HepG2 (cell line): ENCODE measurements around the gene SGMS1. TPM values are rescaled to one million over a fixed set of nuclear protein-coding genes. Genes with fewer than 3 reads are reported as not detected.

Experiments used
- ATAC-seq: fragments of 200-7000 bp; cut with Tn5 transposase; 3 replicates; pipeline ENCODE4 v1.9.1; 2020; ENCODE audit warnings: mild to moderate bottlenecking, moderate library complexity
- BruUV-seq: library from RNA; stranded (reverse); fragments of 400-500 nt; replicated peaks from 2 replicates; lab custom pipeline; 2021; lab: Mats Ljungman, UMichigan
- CTCF ChIA-PET: fragments of 300-600 bp; formaldehyde crosslinking; extraction: SDS; loops from one replicate; lab custom pipeline; 2021; ENCODE audit warnings: low total read pairs, inconsistent platforms, low intra/inter-chr PET ratio; lab: Yijun Ruan, JAX
- POLR2A ChIA-PET: fragments of 350-600 bp; sonication (Branson Sonifier 250); formaldehyde crosslinking; loops from one replicate; lab custom pipeline; 2020; ENCODE audit warnings: antibody characterized with exemption, inconsistent platforms; lab: Yijun Ruan, JAX
- DNase-seq: peaks from one replicate; pipeline ENCODE4 v3.0.0-alpha.2; 2015; ENCODE audit warnings: low spot score
- FAIRE-seq: peaks from 3 replicates; lab custom pipeline; 2011; peaks lifted over from hg19 to GRCh38; lab: Jason Lieb, UNC
- H2AFZ ChIP-seq: one replicate; pipeline ENCODE4 v1.6.1; 2011; ENCODE audit warnings: low read length, inconsistent platforms
- H3K27ac ChIP-seq: fragments of 300-600 bp; 3 replicates; pipeline ENCODE4 v1.8.0; 2011; ENCODE audit warnings: mixed run types, mild to moderate bottlenecking, mixed read lengths, low read length, inconsistent platforms; ENCODE audit not compliant: insufficient read depth; ENCODE audit errors: extremely low read length
- H3K27me3 ChIP-seq, 2 experiments: fragments of 200-600 bp in 1 of 2; 2 replicates in 1 of 2; 3 replicates in 1 of 2; pipeline versions ENCODE4 v1.6.0 to v1.8.0; 2011; ENCODE audit warnings: low read length in 2 of 2, mild to moderate bottlenecking in 2 of 2, moderate library complexity in 2 of 2, inconsistent platforms in 1 of 2; ENCODE audit not compliant: insufficient read depth in 2 of 2, control insufficient read depth in 1 of 2
- H3K36me3 ChIP-seq, 2 experiments: fragments of 200-600 bp in 1 of 2; replicated peaks in 1 of 2; 2 replicates in 1 of 2; 3 replicates in 1 of 2; pipeline versions ENCODE4 v1.5.1 to v1.8.0; 2011; ENCODE audit warnings: low read length in 2 of 2, inconsistent platforms in 1 of 2; ENCODE audit not compliant: insufficient read depth in 2 of 2, control insufficient read depth in 1 of 2
- H3K4me1 ChIP-seq: 2 replicates; pipeline ENCODE4 v1.5.1; 2012; ENCODE audit warnings: low read length, inconsistent platforms; ENCODE audit not compliant: insufficient read depth
- H3K4me2 ChIP-seq: 2 replicates; pipeline ENCODE4 v1.6.0; 2011; ENCODE audit warnings: low read depth, low read length, inconsistent platforms
- H3K4me3 ChIP-seq, 3 experiments: fragments of 200-600 bp in 1 of 3; sonication (generic), shearing (Covaris generic) in 1 of 3; replicated peaks in 1 of 3; 2 replicates each; pipeline ENCODE4 v1.5.1; 2011 to 2016; ENCODE audit warnings: low read length in 3 of 3, inconsistent platforms in 2 of 3, low read depth in 2 of 3, mild to moderate bottlenecking in 2 of 3, control low read depth in 1 of 3, mixed read lengths in 1 of 3; ENCODE audit not compliant: insufficient read depth in 1 of 3
- H3K79me2 ChIP-seq: one replicate; pipeline ENCODE4 v1.6.1; 2011; ENCODE audit warnings: low read length, inconsistent platforms; ENCODE audit not compliant: insufficient read depth
- H3K9ac ChIP-seq: 2 replicates; pipeline ENCODE4 v1.6.0; 2011; ENCODE audit warnings: mild to moderate bottlenecking, low read depth, low read length, inconsistent platforms; ENCODE audit not compliant: insufficient read depth
- H3K9me3 ChIP-seq: 2 replicates; pipeline ENCODE4 v1.5.1; 2012; ENCODE audit warnings: mild to moderate bottlenecking, low read length
- H4K20me1 ChIP-seq: 2 replicates; pipeline ENCODE4 v1.6.0; 2011; ENCODE audit warnings: inconsistent platforms, mild to moderate bottlenecking, low read length, moderate library complexity; ENCODE audit not compliant: insufficient read depth
- ARNT ChIP-seq: fragments of 450-650 bp; IDR thresholded peaks from 2 replicates; pipeline ENCODE4 v1.6.1; 2017
- BCLAF1 ChIP-seq: fragments of 450-650 bp; IDR thresholded peaks from 2 replicates; pipeline ENCODE4 v1.6.1; 2017; ENCODE audit warnings: mild to moderate bottlenecking
- HMGXB4 ChIP-seq, 2 experiments: sonication (generic) in 1 of 2; formaldehyde crosslinking in 1 of 2; IDR thresholded peaks; 2 replicates each; pipeline versions ENCODE4 v1.4.0 to v1.6.1; 2018 to 2020; ENCODE audit warnings: missing genetic modification reagents in 2 of 2, borderline replicate concordance in 1 of 2, low read depth in 1 of 2, mild to moderate bottlenecking in 1 of 2, missing biosample characterization in 1 of 2
- ISL2 ChIP-seq: sonication (generic); formaldehyde crosslinking; IDR thresholded peaks from 2 replicates; pipeline ENCODE4 v1.5.0; 2020; ENCODE audit warnings: missing genetic modification reagents
- KLF13 ChIP-seq: sonication (generic); formaldehyde crosslinking; IDR thresholded peaks from 2 replicates; pipeline ENCODE4 v1.4.0; 2020; ENCODE audit warnings: mild to moderate bottlenecking, missing genetic modification reagents
- LBX2 ChIP-seq: sonication (generic); formaldehyde crosslinking; IDR thresholded peaks from 2 replicates; pipeline ENCODE4 v1.5.0; 2020; ENCODE audit warnings: missing genetic modification reagents, mild to moderate bottlenecking, borderline replicate concordance
- MLLT10 ChIP-seq: sonication (generic); formaldehyde crosslinking; IDR thresholded peaks from 2 replicates; pipeline ENCODE4 v1.4.0; 2020; ENCODE audit warnings: missing genetic modification reagents
- RORA ChIP-seq: sonication (generic); formaldehyde crosslinking; IDR thresholded peaks from 2 replicates; pipeline ENCODE4 v1.5.0; 2020; ENCODE audit warnings: mild to moderate bottlenecking, missing genetic modification reagents, moderate library complexity
- TMF1 ChIP-seq: sonication (generic); formaldehyde crosslinking; IDR thresholded peaks from 2 replicates; pipeline ENCODE4 v1.8.1; 2022; ENCODE audit warnings: low read depth, missing genetic modification reagents
- ZBTB21 ChIP-seq: sonication (generic); formaldehyde crosslinking; IDR thresholded peaks from 2 replicates; pipeline ENCODE4 v1.4.0; 2020; ENCODE audit warnings: missing genetic modification reagents
- ZFP36L2 ChIP-seq: sonication (generic); formaldehyde crosslinking; IDR thresholded peaks from 2 replicates; pipeline ENCODE4 v1.4.0; 2020; ENCODE audit warnings: missing genetic modification reagents
- ZMYM4 ChIP-seq: sonication (generic); formaldehyde crosslinking; IDR thresholded peaks from 2 replicates; pipeline ENCODE4 v1.8.1; 2023; ENCODE audit warnings: mild to moderate bottlenecking, missing genetic modification reagents
- ZNF280D ChIP-seq: sonication (generic); formaldehyde crosslinking; IDR thresholded peaks from 2 replicates; pipeline ENCODE4 v1.5.1; 2020; ENCODE audit warnings: mild to moderate bottlenecking, missing genetic modification reagents
- ZNF552 ChIP-seq: sonication (generic); formaldehyde crosslinking; IDR thresholded peaks from 2 replicates; pipeline ENCODE4 v1.9.0; 2022; ENCODE audit warnings: missing genetic modification reagents, mild to moderate bottlenecking, borderline replicate concordance
- ZNF569 ChIP-seq: sonication (generic); formaldehyde crosslinking; IDR thresholded peaks from 2 replicates; pipeline ENCODE4 v1.5.0; 2020; ENCODE audit warnings: mild to moderate bottlenecking, missing genetic modification reagents, moderate library complexity, borderline replicate concordance
- ZNF768 ChIP-seq: sonication (generic); formaldehyde crosslinking; IDR thresholded peaks from 2 replicates; pipeline ENCODE4 v1.4.0; 2020; ENCODE audit warnings: missing genetic modification reagents
- ZNF775 ChIP-seq: sonication (generic); formaldehyde crosslinking; IDR thresholded peaks from 2 replicates; pipeline ENCODE4 v1.4.0; 2020; ENCODE audit warnings: missing genetic modification reagents, mild to moderate bottlenecking, moderate library complexity, borderline replicate concordance
- ZSCAN21 ChIP-seq: sonication (generic); formaldehyde crosslinking; IDR thresholded peaks from 2 replicates; pipeline ENCODE4 v1.8.0; 2022; ENCODE audit warnings: mild to moderate bottlenecking, missing genetic modification reagents, moderate library complexity, borderline replicate concordance
- WGBS: methylation state at CpG from one replicate; pipeline ENCODE4 v1.1.6; 2017; ENCODE audit warnings: low lambda C conversion rate; 5-methylcytosine and 5-hydroxymethylcytosine counted together
- in situ Hi-C: cut with HindIII; loops from 2 replicates; pipeline ENCODE4 v1.10.0; 2017; ENCODE audit warnings: low pct_unique_long_range_greater_than_20kb; ENCODE audit not compliant: extremely low pct_ligation_motif_present
- intact Hi-C: fragments of 100-400 bp; cut with micrococcal nuclease; formaldehyde crosslinking; loops from one replicate; pipeline ENCODE4 v1.10.0; 2022; ENCODE audit not compliant: unreplicated experiment
- polyA plus RNA-seq, 8 experiments: library from polyadenylated mRNA; depleted of rRNA in 3 of 8; stranded (reverse) in 7 of 8; unstranded in 1 of 8; fragments of >200 nt; fragmentation: Illumina TruSeq in 4 of 8; extraction: Trizol in 4 of 8; gene quantifications; 2 replicates each; pipeline versions ENCODE4 v1.2.1 to v1.2.3, GENCODE V29; 2011 to 2016; ENCODE audit warnings: low read depth in 4 of 8, missing spikeins in 1 of 8, mixed read lengths in 1 of 8; ENCODE audit not compliant: insufficient read depth in 1 of 8
- total RNA-seq, 5 experiments: library from RNA; depleted of rRNA; stranded (reverse); fragments of >200 nt; fragmentation: Illumina TruSeq; extraction: Trizol; gene quantifications; 2 replicates each; pipeline ENCODE4 v1.2.3, GENCODE V29; 2016; ENCODE audit warnings: low read depth in 1 of 5

SGMS1 gene
- total and polyA plus RNA-seq, 2 of the 13 experiments (the other 11 are each of a cell fraction or from before 2014, with no cell fraction given), result 6.5 to 15.1 TPM

DNA sequence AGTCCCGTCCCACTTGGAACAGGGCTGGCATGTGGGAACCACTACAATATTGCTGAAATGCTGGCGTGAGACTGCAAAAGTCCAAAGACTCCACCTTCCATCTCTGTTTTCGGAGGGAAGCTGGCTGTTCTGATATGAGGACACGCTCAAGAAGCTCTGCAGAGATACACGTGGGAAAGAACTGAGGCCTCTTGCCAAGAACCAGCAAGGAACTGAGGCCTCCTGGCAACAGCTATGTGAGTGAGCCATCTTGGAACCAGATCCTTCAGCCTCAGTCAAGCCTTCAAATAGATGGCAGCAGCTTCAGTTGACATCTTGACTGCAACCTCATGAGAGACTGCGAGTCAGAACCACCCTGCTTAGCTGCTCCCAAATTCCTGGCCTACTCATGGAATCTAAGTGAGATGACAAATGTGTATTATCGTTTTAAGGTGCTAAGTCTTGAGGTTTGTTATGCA is 30.8 kb downstream of the SGMS1 start:
- intact Hi-C loops (no loop called here), in situ Hi-C loops (no loop called here)
- no peak overlapping the region for H3K9ac ChIP-seq
- BruUV-seq, result no TSS peak
- POLR2A ChIA-PET, result interaction anchor here (1.9 kb wide), 1 partner anchor 12 kb away, joined by 5 read pairs; no protein-coding TSS in a partner anchor
- no peaks in the 10 kb centered on the region for H3K27me3 ChIP-seq
- H4K20me1 ChIP-seq, result no peaks in the 10 kb centered on the region
- H3K4me1 ChIP-seq, result no peaks in the 10 kb centered on the region
- peaks cover 0 to 5% of the 10 kb centered on the region in 2 experiments; a peak in 2 of 5 replicates for H3K36me3 ChIP-seq
- DNase-seq, result no peak
- no peak overlapping the region for H3K4me3 ChIP-seq
- H3K9me3 ChIP-seq, result no peaks in the 10 kb centered on the region
- H3K27ac ChIP-seq, result no peak overlapping the region
- no peak for ATAC-seq
- no peak for FAIRE-seq
- CTCF ChIA-PET, result no interaction called here
- no peak overlapping the region for H3K4me2 ChIP-seq
- no peak overlapping the region for H2AFZ ChIP-seq
- H3K79me2 ChIP-seq, result peaks cover 7% of the 10 kb centered on the region
- WGBS, result 97% methylated on average over 7 of the region's 7 CpGs
- no peak for TF ChIP-seq ZBTB21
- TF ChIP-seq ZNF569, result no peak
- TF ChIP-seq LBX2 (CRISPR knock-in tag), result no peak
- TF ChIP-seq KLF13, result no peak
- TF ChIP-seq BCLAF1, result no peak
- no peak for TF ChIP-seq ZNF775
- TF ChIP-seq TMF1 (CRISPR knock-in tag), result no peak
- TF ChIP-seq HMGXB4 (CRISPR knock-in tag; IDR thresholded peaks at IDR 0.05; ENCODE audit: borderline replicate concordance in 1 of 2, low read depth in 1 of 2), result no peak
- no peak for TF ChIP-seq ZMYM4
- no peak for TF ChIP-seq MLLT10
- no peak for TF ChIP-seq ZFP36L2
- no peak for TF ChIP-seq ZNF768 (CRISPR knock-in tag)
- TF ChIP-seq RORA (CRISPR knock-in tag), result no peak
- no peak for TF ChIP-seq ISL2 (CRISPR knock-in tag)
- TF ChIP-seq ZSCAN21 (CRISPR knock-in tag), result no peak
- TF ChIP-seq ZNF552 (CRISPR knock-in tag), result no peak
- no peak for TF ChIP-seq ZNF280D (CRISPR knock-in tag)
- no peak for TF ChIP-seq ARNT
